Dendritic cell treated with granulocyte-macrophage colony-stimulating factor and Interleukin-4, amounts not matched to agents 40 ng/mL and 50 ng/mL, for 4 days (primary cell): ENCODE measurements around the gene GMPPA.
A peak's percentile ranks its signal among the peaks of the same experiment; 100 is the strongest.

Experiments used
- H3K27ac Mint-ChIP-seq: one replicate; pipeline ENCODE4 v1.8.0; 2022; ENCODE audit warnings: mild to moderate bottlenecking, mixed read lengths
- H3K27me3 Mint-ChIP-seq: one replicate; pipeline ENCODE4 v1.8.0; 2022; ENCODE audit warnings: mild to moderate bottlenecking, mixed read lengths
- H3K36me3 Mint-ChIP-seq: one replicate; pipeline ENCODE4 v1.8.0; 2022; ENCODE audit warnings: low read depth, mixed read lengths
- H3K4me1 Mint-ChIP-seq: one replicate; pipeline ENCODE4 v1.8.0; 2022; ENCODE audit warnings: low read depth, mixed read lengths
- H3K4me3 Mint-ChIP-seq: one replicate; pipeline ENCODE4 v1.8.0; 2022; ENCODE audit warnings: mild to moderate bottlenecking, moderate library complexity, mixed read lengths
- H3K9me3 Mint-ChIP-seq: one replicate; pipeline ENCODE4 v1.8.0; 2022; ENCODE audit warnings: mixed read lengths
- intact Hi-C: fragments of 100-400 bp; cut with micrococcal nuclease; formaldehyde crosslinking; loops from one replicate; pipeline ENCODE4 v1.15.0; 2022

The GMPPA gene

DNA sequence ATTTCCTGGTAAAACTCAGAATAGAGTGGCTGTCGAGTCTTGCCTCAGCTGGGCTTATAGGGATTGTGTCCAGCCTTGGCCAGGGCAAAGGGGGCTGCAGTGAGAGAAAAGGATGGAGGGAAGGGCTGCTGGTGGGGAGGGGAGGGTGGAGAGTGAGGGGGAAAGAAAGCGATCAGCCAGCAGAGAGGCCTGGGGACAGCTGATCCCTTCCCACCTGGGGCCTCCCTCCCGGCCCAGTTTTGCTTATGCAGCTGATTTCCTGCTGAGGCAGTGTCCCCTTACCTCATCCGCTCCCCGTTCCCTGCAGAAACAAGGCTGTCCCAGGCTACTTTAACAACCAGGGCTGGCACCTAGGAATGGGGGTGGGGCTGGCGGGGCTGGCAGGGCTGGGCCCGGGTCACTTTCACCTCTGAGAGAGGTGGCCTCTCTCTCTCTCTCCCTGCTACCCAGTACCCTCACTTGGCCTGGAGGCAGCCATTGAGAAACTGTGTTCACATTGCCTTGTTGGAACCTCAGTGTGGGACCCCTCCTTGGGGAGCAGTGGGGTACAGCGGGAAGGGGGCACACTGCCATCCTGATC, 12.2 kb upstream of the GMPPA start:
- Mint-ChIP-seq H3K4me3 (no peak overlapping the region), H3K9me3 (no peaks in the 10 kb centered on the region), H3K4me1 (peaks cover 6% of the 10 kb centered on the region), H3K27me3 (peaks cover 81% of the 10 kb centered on the region), H3K27ac (no peak overlapping the region), H3K36me3 (no peaks in the 10 kb centered on the region)
- intact Hi-C loops = no loop called here

GRCh38 chr2:219488149-219488843, 10.4 kb upstream of the GMPPA start:
- Mint-ChIP-seq H3K4me1 (peaks cover 6% of the 10 kb centered on the region), H3K9me3 (no peaks in the 10 kb centered on the region), H3K27ac (no peak overlapping the region), H3K27me3 (peaks cover 81% of the 10 kb centered on the region), H3K4me3 (no peak overlapping the region), H3K36me3 (no peaks in the 10 kb centered on the region)
- intact Hi-C loops = no loop called here

GRCh38 chr2:219488844-219489194, 9.9 kb upstream of the GMPPA start:
- intact Hi-C loops = no loop called here
- H3K36me3 Mint-ChIP-seq = no peaks in the 10 kb centered on the region
- no peak overlapping the region for H3K27ac Mint-ChIP-seq
- peaks cover 85% of the 10 kb centered on the region for H3K27me3 Mint-ChIP-seq
- H3K4me3 Mint-ChIP-seq = no peak overlapping the region
- H3K9me3 Mint-ChIP-seq = no peaks in the 10 kb centered on the region
- H3K4me1 Mint-ChIP-seq = peaks cover 6% of the 10 kb centered on the region

- Mint-ChIP-seq H3K27me3 (peaks cover 85% of the 10 kb centered on the region), H3K27ac (no peak overlapping the region), H3K4me1 (peaks cover 2% of the 10 kb centered on the region), H3K4me3 (no peak overlapping the region), H3K36me3 (no peaks in the 10 kb centered on the region), H3K9me3 (no peaks in the 10 kb centered on the region)
- intact Hi-C loops = no loop called here
These were observed 9.4 kb upstream of the GMPPA start for GRCh38 chr2:219489315-219489714.

DNA sequence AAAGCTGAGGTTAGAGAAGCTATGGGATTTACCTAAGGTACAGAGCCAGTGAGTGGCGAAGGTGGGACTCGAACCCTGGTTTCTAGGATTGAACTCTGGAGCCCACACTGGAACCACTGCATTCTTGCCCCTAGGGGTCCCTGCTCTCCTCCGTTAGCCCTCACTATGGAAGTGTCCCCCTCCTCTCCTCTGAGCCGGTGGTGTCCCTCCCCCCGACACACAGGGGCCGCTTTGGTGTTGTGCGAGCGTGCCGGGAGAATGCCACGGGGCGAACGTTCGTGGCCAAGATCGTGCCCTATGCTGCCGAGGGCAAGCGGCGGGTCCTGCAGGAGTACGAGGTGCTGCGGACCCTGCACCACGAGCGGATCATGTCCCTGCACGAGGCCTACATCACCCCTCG, 8.5 kb upstream of the GMPPA start:
- no peaks in the 10 kb centered on the region for H3K36me3 Mint-ChIP-seq
- no peak overlapping the region for H3K4me3 Mint-ChIP-seq
- no peaks in the 10 kb centered on the region for H3K9me3 Mint-ChIP-seq
- intact Hi-C loops = no loop called here
- no peak overlapping the region for H3K27ac Mint-ChIP-seq
- no peaks in the 10 kb centered on the region for H3K4me1 Mint-ChIP-seq
- peaks cover 87% of the 10 kb centered on the region for H3K27me3 Mint-ChIP-seq

GRCh38 chr2:219490600-219491130, 8.0 kb upstream of the GMPPA start:
- H3K4me3 Mint-ChIP-seq = no peak overlapping the region
- H3K27me3 Mint-ChIP-seq = peaks cover 87% of the 10 kb centered on the region
- H3K36me3 Mint-ChIP-seq = no peaks in the 10 kb centered on the region
- H3K9me3 Mint-ChIP-seq = no peaks in the 10 kb centered on the region
- H3K27ac Mint-ChIP-seq = no peak overlapping the region
- intact Hi-C loops = no loop called here
- H3K4me1 Mint-ChIP-seq = no peaks in the 10 kb centered on the region

GRCh38 chr2:219491278-219491963, 7.3 kb upstream of the GMPPA start:
- H3K9me3 Mint-ChIP-seq = no peaks in the 10 kb centered on the region
- no peak overlapping the region for H3K27ac Mint-ChIP-seq
- intact Hi-C loops = no loop called here
- peaks cover 87% of the 10 kb centered on the region for H3K27me3 Mint-ChIP-seq
- no peak overlapping the region for H3K4me3 Mint-ChIP-seq
- H3K4me1 Mint-ChIP-seq = peaks cover 3% of the 10 kb centered on the region
- no peaks in the 10 kb centered on the region for H3K36me3 Mint-ChIP-seq

- no peaks in the 10 kb centered on the region for H3K9me3 Mint-ChIP-seq
- no peak overlapping the region for H3K27ac Mint-ChIP-seq
- intact Hi-C loops = no loop called here
- H3K4me1 Mint-ChIP-seq = peaks cover 15% of the 10 kb centered on the region
- H3K36me3 Mint-ChIP-seq = no peaks in the 10 kb centered on the region
- no peak overlapping the region for H3K4me3 Mint-ChIP-seq
- H3K27me3 Mint-ChIP-seq = peaks cover 88% of the 10 kb centered on the region
These were observed 6.1 kb upstream of the GMPPA start for GRCh38 chr2:219492575-219492974.

DNA sequence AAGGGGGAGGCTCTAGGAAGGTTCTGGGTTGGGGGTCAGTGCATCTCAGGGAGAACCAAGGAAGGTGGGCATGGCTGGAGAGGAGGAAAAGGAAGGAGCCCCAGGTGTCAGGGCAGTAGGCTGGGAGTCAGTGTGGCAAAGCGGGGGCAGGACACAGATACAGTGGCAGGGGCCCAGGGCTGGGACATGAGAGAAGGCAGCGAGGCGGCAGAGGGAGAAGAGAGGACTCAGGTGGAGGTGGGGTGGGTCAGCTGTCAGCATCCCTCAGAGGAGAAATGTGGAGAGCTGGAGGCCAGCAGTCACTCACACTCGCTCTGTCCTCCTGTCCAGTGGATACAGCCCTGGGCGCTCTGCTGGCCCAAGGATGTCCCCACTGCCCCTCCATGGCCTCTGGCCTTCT, 5.6 kb upstream of the GMPPA start:
- Mint-ChIP-seq H3K4me3 (no peak overlapping the region), H3K27me3 (peaks cover 85% of the 10 kb centered on the region), H3K9me3 (no peaks in the 10 kb centered on the region), H3K4me1 (peaks cover 20% of the 10 kb centered on the region), H3K27ac (no peak overlapping the region), H3K36me3 (peaks cover 3% of the 10 kb centered on the region)
- intact Hi-C loops = no loop called here

GRCh38 chr2:219494952-219495530, 3.6 kb upstream of the GMPPA start:
- Mint-ChIP-seq H3K27me3 (peaks cover 72% of the 10 kb centered on the region), H3K4me3 (no peak overlapping the region), H3K9me3 (no peaks in the 10 kb centered on the region)

GRCh38 chr2:219495531-219496122, 3.1 kb upstream of the GMPPA start:
- intact Hi-C loops = loop anchor here (1.0 to 5.0 kb wide), 2 partner anchors 35 to 102 kb away; partner anchors contain the start of gene STK11IP
- Mint-ChIP-seq H3K27me3 (peaks cover 67% of the 10 kb centered on the region), H3K27ac (no peak overlapping the region), H3K36me3 (peaks cover 16% of the 10 kb centered on the region), H3K4me3 (no peak overlapping the region), H3K9me3 (no peaks in the 10 kb centered on the region), H3K4me1 (peaks cover 40% of the 10 kb centered on the region)

More at GRCh38 chr2:219494952-219495530, 3.6 kb upstream of the GMPPA start:
- Mint-ChIP-seq H3K27ac (no peak overlapping the region), H3K36me3 (peaks cover 16% of the 10 kb centered on the region), H3K4me1 (peaks cover 37% of the 10 kb centered on the region)
- intact Hi-C loops = loop anchor here (1.0 to 5.0 kb wide), 2 partner anchors 35 to 102 kb away; partner anchors contain the start of gene STK11IP

DNA sequence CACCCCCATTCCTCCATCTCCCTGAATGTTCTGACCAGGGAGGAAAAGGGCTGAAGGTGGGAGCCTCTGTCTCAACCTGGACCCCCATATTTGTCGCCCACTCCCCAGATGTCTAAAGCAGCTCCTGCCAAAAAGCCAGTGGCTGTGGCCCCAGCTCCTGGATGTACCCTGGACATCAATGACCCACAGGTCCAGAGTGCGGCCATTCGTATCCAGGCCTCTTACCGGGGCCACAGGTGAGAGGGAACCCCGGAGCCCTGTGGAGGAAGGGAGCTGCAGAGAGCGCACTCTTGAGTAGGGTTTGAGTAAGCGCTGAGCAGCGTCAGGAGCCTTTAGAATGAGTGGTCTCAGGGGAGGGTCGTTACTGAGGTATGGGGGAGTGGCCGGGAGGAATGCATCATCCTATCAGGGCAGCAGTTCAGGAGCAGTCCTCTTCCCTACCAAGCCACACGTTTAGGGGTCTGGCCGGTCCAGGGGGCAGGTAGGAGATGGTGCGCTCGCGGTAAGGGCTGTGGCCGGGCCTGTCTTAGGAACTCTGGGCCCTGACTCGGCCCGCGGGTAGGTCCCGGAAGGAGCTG, 2.4 kb upstream of the GMPPA start:
- Mint-ChIP-seq H3K4me1 (peaks cover 40% of the 10 kb centered on the region), H3K4me3 (peak overlapping the region; percentile 90), H3K27ac (no peak overlapping the region), H3K9me3 (no peaks in the 10 kb centered on the region), H3K27me3 (peaks cover 64% of the 10 kb centered on the region), H3K36me3 (peaks cover 20% of the 10 kb centered on the region)
- intact Hi-C loops = loop anchor here (5.0 kb wide), 1 partner anchor 101 kb away; the partner anchor contains the start of gene STK11IP

- Mint-ChIP-seq H3K27ac (peak overlapping the region; percentile 94), H3K4me1 (peaks cover 40% of the 10 kb centered on the region), H3K27me3 (peaks cover 58% of the 10 kb centered on the region), H3K4me3 (peak overlapping the region; percentile 90), H3K9me3 (no peaks in the 10 kb centered on the region), H3K36me3 (peaks cover 26% of the 10 kb centered on the region)
- intact Hi-C loops = loop anchor here (5.0 kb wide), 1 partner anchor 100 kb away; the partner anchor contains the start of gene STK11IP
These were observed 1.7 kb upstream of the GMPPA start for GRCh38 chr2:219496825-219497494.
